Measurements from ENCODE around the gene NMU. TPM values are rescaled to one million over a fixed set of nuclear protein-coding genes. Genes with fewer than 3 reads are reported as not detected.

The NMU gene
- total and polyA plus RNA-seq, 9 of the 15 experiments (the other 6 are each of a cell fraction or from before 2014, with no cell fraction given): 73.8 to 846 (median 599) TPM

GRCh38 chr4:55545641-55546505 is 90.2 kb downstream of the NMU start (continued):
- TF ChIP-seq ZNF354B (CRISPR knock-in tag; IDR thresholded peaks at IDR 0.05): no peak
- no peak for TF ChIP-seq EHMT2 (IDR thresholded peaks at IDR 0.05)
- TF ChIP-seq MEF2A (IDR thresholded peaks at IDR 0.05; ENCODE audit: control insufficient read depth, low read depth, low read length): no peak
- TF ChIP-seq NKRF (IDR thresholded peaks at IDR 0.05; ENCODE audit: borderline replicate concordance): no peak
- no peak for TF ChIP-seq MED1 (CRISPR knock-in tag; IDR thresholded peaks at IDR 0.05; ENCODE audit: borderline replicate concordance)
- TF ChIP-seq, protein P1, sequence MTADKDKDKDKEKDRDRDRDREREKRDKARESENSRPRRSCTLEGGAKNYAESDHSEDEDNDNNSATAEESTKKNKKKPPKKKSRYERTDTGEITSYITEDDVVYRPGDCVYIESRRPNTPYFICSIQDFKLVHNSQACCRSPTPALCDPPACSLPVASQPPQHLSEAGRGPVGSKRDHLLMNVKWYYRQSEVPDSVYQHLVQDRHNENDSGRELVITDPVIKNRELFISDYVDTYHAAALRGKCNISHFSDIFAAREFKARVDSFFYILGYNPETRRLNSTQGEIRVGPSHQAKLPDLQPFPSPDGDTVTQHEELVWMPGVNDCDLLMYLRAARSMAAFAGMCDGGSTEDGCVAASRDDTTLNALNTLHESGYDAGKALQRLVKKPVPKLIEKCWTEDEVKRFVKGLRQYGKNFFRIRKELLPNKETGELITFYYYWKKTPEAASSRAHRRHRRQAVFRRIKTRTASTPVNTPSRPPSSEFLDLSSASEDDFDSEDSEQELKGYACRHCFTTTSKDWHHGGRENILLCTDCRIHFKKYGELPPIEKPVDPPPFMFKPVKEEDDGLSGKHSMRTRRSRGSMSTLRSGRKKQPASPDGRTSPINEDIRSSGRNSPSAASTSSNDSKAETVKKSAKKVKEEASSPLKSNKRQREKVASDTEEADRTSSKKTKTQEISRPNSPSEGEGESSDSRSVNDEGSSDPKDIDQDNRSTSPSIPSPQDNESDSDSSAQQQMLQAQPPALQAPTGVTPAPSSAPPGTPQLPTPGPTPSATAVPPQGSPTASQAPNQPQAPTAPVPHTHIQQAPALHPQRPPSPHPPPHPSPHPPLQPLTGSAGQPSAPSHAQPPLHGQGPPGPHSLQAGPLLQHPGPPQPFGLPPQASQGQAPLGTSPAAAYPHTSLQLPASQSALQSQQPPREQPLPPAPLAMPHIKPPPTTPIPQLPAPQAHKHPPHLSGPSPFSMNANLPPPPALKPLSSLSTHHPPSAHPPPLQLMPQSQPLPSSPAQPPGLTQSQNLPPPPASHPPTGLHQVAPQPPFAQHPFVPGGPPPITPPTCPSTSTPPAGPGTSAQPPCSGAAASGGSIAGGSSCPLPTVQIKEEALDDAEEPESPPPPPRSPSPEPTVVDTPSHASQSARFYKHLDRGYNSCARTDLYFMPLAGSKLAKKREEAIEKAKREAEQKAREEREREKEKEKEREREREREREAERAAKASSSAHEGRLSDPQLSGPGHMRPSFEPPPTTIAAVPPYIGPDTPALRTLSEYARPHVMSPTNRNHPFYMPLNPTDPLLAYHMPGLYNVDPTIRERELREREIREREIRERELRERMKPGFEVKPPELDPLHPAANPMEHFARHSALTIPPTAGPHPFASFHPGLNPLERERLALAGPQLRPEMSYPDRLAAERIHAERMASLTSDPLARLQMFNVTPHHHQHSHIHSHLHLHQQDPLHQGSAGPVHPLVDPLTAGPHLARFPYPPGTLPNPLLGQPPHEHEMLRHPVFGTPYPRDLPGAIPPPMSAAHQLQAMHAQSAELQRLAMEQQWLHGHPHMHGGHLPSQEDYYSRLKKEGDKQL (CRISPR knock-in tag; IDR thresholded peaks at IDR 0.05; ENCODE audit: borderline replicate concordance): no peak
- TF ChIP-seq POU5F1 (IDR thresholded peaks at IDR 0.05; ENCODE audit: borderline replicate concordance, low read depth, low read length, partially characterized antibody): no peak
- TF ChIP-seq CC2D1A (IDR thresholded peaks at IDR 0.05): no peak
- TF ChIP-seq RNF2 (IDR thresholded peaks at IDR 0.05): peak; percentile 29; the same call in 1 of the 2 replicates
- no peak for TF ChIP-seq HMGXB4 (CRISPR knock-in tag; IDR thresholded peaks at IDR 0.05)
- TF ChIP-seq POLR2AphosphoS5 (IDR thresholded peaks at IDR 0.05; ENCODE audit: control insufficient read depth, insufficient read depth, low read depth, low read length): peak; percentile 56; the same call in 1 of the 2 replicates
- TF ChIP-seq FIP1L1 (IDR thresholded peaks at IDR 0.05; ENCODE audit: low read depth, low read length, poor library complexity, severe bottlenecking): peak; percentile 78
- TF ChIP-seq ZNF146 (CRISPR knock-in tag; IDR thresholded peaks at IDR 0.05; ENCODE audit: unreplicated experiment): no peak
- TF ChIP-seq FOXP4 (CRISPR knock-in tag; IDR thresholded peaks at IDR 0.05; ENCODE audit: borderline replicate concordance): no peak
- no peak for TF ChIP-seq RBM39 (optimal IDR thresholded peaks at IDR 0.05; ENCODE audit: low read depth, low read length)

Measured in K562 (cell line).